GM18867 (cell line): ENCODE data around the gene IL3RA.
"Not testable (repeated sequence)": the region's sequence is repeated elsewhere in the genome, so short reads cannot be mapped to it uniquely, and the experiment has no call there.

Source experiments
- ATAC-seq: cut with Tn5 transposase; IDR thresholded peaks from one replicate; pipeline ENCODE4 v1.9.1; 2021; ENCODE audit warnings: mild to moderate bottlenecking, moderate library complexity; ENCODE audit not compliant: unreplicated experiment

The IL3RA gene

GRCh38 chrX:1397001-1397400 lies 60.4 kb downstream of the IL3RA start:
- ATAC-seq: no peak

GRCh38 chrX:1397441-1398270 lies 61.1 kb downstream of the IL3RA start:
- ATAC-seq: no peak

- ATAC-seq: no peak
Observed at GRCh38 chrX:1398431-1399340, 62.1 kb downstream of the IL3RA start.

- ATAC-seq: no peak
Observed at GRCh38 chrX:1400049-1400448, 63.5 kb downstream of the IL3RA start.

GRCh38 chrX:1400742-1401471 lies 64.3 kb downstream of the IL3RA start:
- ATAC-seq: no peak

GRCh38 chrX:1401611-1402430 lies 65.2 kb downstream of the IL3RA start:
- no peak for ATAC-seq

- ATAC-seq: no peak
Observed at GRCh38 chrX:1403228-1403627, 66.6 kb downstream of the IL3RA start.

GRCh38 chrX:1403867-1404266 lies 67.3 kb downstream of the IL3RA start:
- ATAC-seq: not testable (repeated sequence)

- ATAC-seq: not testable (repeated sequence)
Observed at GRCh38 chrX:1405769-1406168, 69.2 kb downstream of the IL3RA start.

GRCh38 chrX:1407035-1407434 lies 70.5 kb downstream of the IL3RA start:
- ATAC-seq: no peak

- ATAC-seq: no peak
Observed at GRCh38 chrX:1411326-1411725, 74.7 kb downstream of the IL3RA start.

GRCh38 chrX:1412551-1413161 lies 76.1 kb downstream of the IL3RA start:
- no peak for ATAC-seq

GRCh38 chrX:1416327-1416784 lies 79.8 kb downstream of the IL3RA start:
- no peak for ATAC-seq

- ATAC-seq: no peak
Observed at GRCh38 chrX:1416965-1417760, 80.6 kb downstream of the IL3RA start.

- ATAC-seq: no peak
Observed at GRCh38 chrX:1417921-1418771, 81.6 kb downstream of the IL3RA start.

- no peak for ATAC-seq
Observed at GRCh38 chrX:1418901-1419544, 82.4 kb downstream of the IL3RA start.

- ATAC-seq: no peak
Observed at GRCh38 chrX:1419545-1420355, 83.2 kb downstream of the IL3RA start.
